ENCODE results near the gene CCDC191. TPM values are rescaled to one million over a fixed set of nuclear protein-coding genes. Genes with fewer than 3 reads are reported as not detected.
A peak's percentile ranks its signal among the peaks of the same experiment; 100 is the strongest.

Gene CCDC191
- total RNA-seq, 1 experiment from 2014 or later: 0.20 TPM

GRCh38 chr3:114033721-114034120 is 22.6 kb downstream of the CCDC191 start:
- Histone ChIP-seq H3K27me3 (no peaks in the 10 kb centered on the region), H3K36me3 (no peaks in the 10 kb centered on the region), H3K4me1 (no peaks in the 10 kb centered on the region), H3K4me3 (no peak overlapping the region), H3K9me3 (replicated peaks) (no peaks in the 10 kb centered on the region), H3K27ac (no peak overlapping the region)
- DNase-seq: no peak

GRCh38 chr3:114026331-114026730 is 30.0 kb downstream of the CCDC191 start:
- DNase-seq: no peak
- H3K4me3 ChIP-seq: no peak overlapping the region
- no peaks in the 10 kb centered on the region for H3K27me3 ChIP-seq
- no peak overlapping the region for H3K27ac ChIP-seq
- H3K36me3 ChIP-seq: no peaks in the 10 kb centered on the region
- no peaks in the 10 kb centered on the region for H3K9me3 ChIP-seq (replicated peaks)
- H3K4me1 ChIP-seq: no peaks in the 10 kb centered on the region

DNA sequence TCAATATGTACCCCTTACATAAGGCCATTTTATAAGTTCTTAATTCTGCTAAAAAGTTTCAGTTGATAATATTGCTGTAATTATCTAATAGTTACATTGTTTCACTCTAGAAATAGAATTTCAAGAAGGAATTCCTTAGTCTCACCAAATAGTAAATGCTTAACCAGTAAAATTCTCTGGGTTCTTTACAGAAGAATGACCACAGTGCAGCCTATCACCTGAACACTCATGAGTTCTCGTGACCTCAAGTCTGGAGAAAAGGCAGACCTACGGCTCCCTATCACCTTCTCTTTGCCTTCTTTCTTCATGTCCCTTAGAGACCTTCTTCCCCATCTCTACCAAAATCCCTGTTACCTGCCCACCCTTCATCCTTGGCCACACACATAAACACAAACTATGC is 30.9 kb downstream of the CCDC191 start:
- no peak for DNase-seq
- H3K4me1 ChIP-seq: no peaks in the 10 kb centered on the region
- H3K27me3 ChIP-seq: no peaks in the 10 kb centered on the region
- no peak overlapping the region for H3K27ac ChIP-seq
- no peak overlapping the region for H3K4me3 ChIP-seq
- H3K36me3 ChIP-seq: no peaks in the 10 kb centered on the region
- H3K9me3 ChIP-seq (replicated peaks): no peaks in the 10 kb centered on the region

- no peak for DNase-seq
- Histone ChIP-seq H3K27ac (no peak overlapping the region), H3K4me1 (no peaks in the 10 kb centered on the region), H3K9me3 (replicated peaks) (no peaks in the 10 kb centered on the region), H3K4me3 (no peak overlapping the region), H3K36me3 (no peaks in the 10 kb centered on the region), H3K27me3 (no peaks in the 10 kb centered on the region)
Observed at GRCh38 chr3:114022145-114022802, 34.1 kb downstream of the CCDC191 start.

GRCh38 chr3:114020907-114021306 is 35.4 kb downstream of the CCDC191 start:
- Histone ChIP-seq H3K27ac (no peak overlapping the region), H3K9me3 (replicated peaks) (no peaks in the 10 kb centered on the region), H3K4me1 (no peaks in the 10 kb centered on the region), H3K4me3 (no peak overlapping the region), H3K36me3 (no peaks in the 10 kb centered on the region), H3K27me3 (no peaks in the 10 kb centered on the region)
- no peak for DNase-seq

DNA sequence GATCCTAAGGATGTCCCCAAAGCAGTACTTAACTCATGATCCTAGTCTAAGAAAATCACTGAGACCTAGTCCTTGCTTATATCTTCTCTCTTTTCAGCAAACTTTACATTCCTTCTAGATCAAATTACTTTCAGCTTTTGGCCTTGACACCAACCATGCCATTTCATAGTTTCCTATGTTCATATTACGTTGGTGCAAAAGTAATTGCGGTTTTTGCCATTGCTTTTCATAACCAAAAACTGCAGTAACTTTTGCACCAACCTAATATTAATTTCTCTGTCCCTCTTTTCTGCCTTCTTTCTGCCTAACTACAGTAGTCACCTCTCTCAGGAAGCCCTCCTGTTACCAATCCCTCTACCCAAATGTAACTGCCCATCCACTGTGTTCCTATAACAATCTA is 36.8 kb downstream of the CCDC191 start:
- no peak for DNase-seq
- no peak overlapping the region for H3K27ac ChIP-seq
- no peaks in the 10 kb centered on the region for H3K4me1 ChIP-seq
- H3K36me3 ChIP-seq: no peaks in the 10 kb centered on the region
- H3K4me3 ChIP-seq: no peak overlapping the region
- H3K9me3 ChIP-seq (replicated peaks): no peaks in the 10 kb centered on the region
- no peaks in the 10 kb centered on the region for H3K27me3 ChIP-seq

GRCh38 chr3:114014211-114014610 is 42.1 kb downstream of the CCDC191 start:
- Histone ChIP-seq H3K4me1 (no peaks in the 10 kb centered on the region), H3K36me3 (no peaks in the 10 kb centered on the region), H3K27me3 (peaks cover 4% of the 10 kb centered on the region; the same call in 1 of the 2 replicates), H3K4me3 (no peak overlapping the region), H3K27ac (no peak overlapping the region), H3K9me3 (replicated peaks) (no peaks in the 10 kb centered on the region)
- no peak for DNase-seq

DNA sequence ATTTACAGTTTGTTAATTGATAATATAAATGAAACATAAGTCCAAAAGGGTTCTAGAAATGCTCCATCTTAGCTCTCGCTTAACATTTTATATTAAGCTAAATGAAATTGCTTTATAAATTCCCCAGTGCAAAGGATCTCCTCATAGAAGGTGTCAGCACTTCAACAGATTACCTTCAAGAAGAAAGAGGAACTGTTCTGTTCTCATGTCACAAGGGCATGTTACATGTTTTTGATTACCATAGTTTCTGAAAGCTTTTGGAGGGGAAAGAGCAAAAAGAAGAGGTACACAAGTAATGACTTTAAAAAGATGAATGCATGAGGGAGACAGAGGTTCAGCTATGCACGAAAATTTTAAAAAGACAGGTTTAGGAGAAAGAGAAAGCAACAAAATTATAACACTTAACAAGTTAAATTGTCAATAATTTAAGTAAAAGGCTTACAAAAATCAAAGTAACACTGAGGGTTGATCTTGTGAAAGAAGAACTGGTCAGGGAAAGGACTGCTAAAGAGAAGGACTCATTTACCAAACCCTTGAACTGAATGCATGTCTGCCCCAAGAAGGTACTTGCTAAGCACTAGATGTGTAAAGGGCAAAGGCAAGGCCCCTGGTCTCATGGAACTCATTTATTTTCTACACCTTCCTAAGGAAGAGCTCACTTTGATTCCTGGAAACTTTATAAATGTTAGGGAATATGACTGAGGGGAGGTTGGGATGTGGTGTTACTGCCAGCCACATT is 45.1 kb downstream of the CCDC191 start:
- Histone ChIP-seq H3K27ac (no peak overlapping the region), H3K4me1 (no peaks in the 10 kb centered on the region), H3K27me3 (peaks cover 4% of the 10 kb centered on the region; the same call in 1 of the 2 replicates), H3K36me3 (no peaks in the 10 kb centered on the region), H3K9me3 (replicated peaks) (no peaks in the 10 kb centered on the region), H3K4me3 (no peak overlapping the region)
- DNase-seq: no peak

- no peaks in the 10 kb centered on the region for H3K36me3 ChIP-seq
- DNase-seq: no peak
- no peak overlapping the region for H3K27ac ChIP-seq
- H3K4me3 ChIP-seq: no peak overlapping the region
- H3K9me3 ChIP-seq (replicated peaks): no peaks in the 10 kb centered on the region
- H3K27me3 ChIP-seq: no peaks in the 10 kb centered on the region
- H3K4me1 ChIP-seq: no peaks in the 10 kb centered on the region
Observed at GRCh38 chr3:114005481-114005880, 50.8 kb downstream of the CCDC191 start.

- Histone ChIP-seq H3K4me3 (no peak overlapping the region), H3K27ac (no peak overlapping the region), H3K9me3 (replicated peaks) (no peaks in the 10 kb centered on the region), H3K36me3 (no peaks in the 10 kb centered on the region), H3K4me1 (no peaks in the 10 kb centered on the region), H3K27me3 (no peaks in the 10 kb centered on the region)
- no peak for DNase-seq
Observed at GRCh38 chr3:113985541-113985940, 70.8 kb downstream of the CCDC191 start.

DNA sequence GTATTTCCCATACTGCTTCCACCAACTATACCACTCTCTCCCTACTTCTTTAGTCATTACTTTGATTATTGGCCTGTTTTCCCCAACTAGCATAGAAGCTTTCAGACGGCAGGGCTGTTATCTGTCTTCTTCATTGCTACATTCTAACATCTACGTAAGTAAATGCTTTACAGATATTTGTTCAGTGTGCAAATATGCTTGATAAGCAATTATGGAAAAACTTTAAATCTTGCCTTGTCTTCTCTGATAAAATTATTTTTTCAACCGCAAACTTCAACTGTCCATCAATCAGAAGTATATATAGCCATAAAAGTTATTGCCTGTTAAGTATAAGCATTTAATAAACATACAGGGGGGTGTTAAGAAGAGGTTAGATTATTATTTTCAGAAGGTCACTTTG is 72.8 kb downstream of the CCDC191 start:
- no peak overlapping the region for H3K27ac ChIP-seq
- no peak overlapping the region for H3K4me3 ChIP-seq
- no peaks in the 10 kb centered on the region for H3K27me3 ChIP-seq
- H3K9me3 ChIP-seq (replicated peaks): no peaks in the 10 kb centered on the region
- no peak for DNase-seq
- no peaks in the 10 kb centered on the region for H3K36me3 ChIP-seq
- H3K4me1 ChIP-seq: no peaks in the 10 kb centered on the region

GRCh38 chr3:113981803-113982202 is 74.5 kb downstream of the CCDC191 start:
- Histone ChIP-seq H3K4me1 (no peaks in the 10 kb centered on the region), H3K9me3 (replicated peaks) (no peaks in the 10 kb centered on the region), H3K27ac (no peak overlapping the region), H3K27me3 (no peaks in the 10 kb centered on the region), H3K36me3 (no peaks in the 10 kb centered on the region), H3K4me3 (no peak overlapping the region)
- no peak for DNase-seq

GRCh38 chr3:113979916-113980315 is 76.4 kb downstream of the CCDC191 start:
- DNase-seq: no peak

GRCh38 chr3:113977822-113978221 is 78.5 kb downstream of the CCDC191 start:
- no peaks in the 10 kb centered on the region for H3K4me1 ChIP-seq
- H3K27me3 ChIP-seq: no peaks in the 10 kb centered on the region
- H3K27ac ChIP-seq: no peak overlapping the region
- H3K9me3 ChIP-seq (replicated peaks): no peaks in the 10 kb centered on the region
- H3K36me3 ChIP-seq: no peaks in the 10 kb centered on the region
- H3K4me3 ChIP-seq: no peak overlapping the region
- DNase-seq: no peak

More at GRCh38 chr3:113979916-113980315, 76.4 kb downstream of the CCDC191 start:
- Histone ChIP-seq H3K4me3 (no peak overlapping the region), H3K4me1 (no peaks in the 10 kb centered on the region), H3K27me3 (no peaks in the 10 kb centered on the region), H3K9me3 (replicated peaks) (no peaks in the 10 kb centered on the region), H3K36me3 (no peaks in the 10 kb centered on the region), H3K27ac (no peak overlapping the region)

- H3K9me3 ChIP-seq (replicated peaks): no peaks in the 10 kb centered on the region
- H3K27ac ChIP-seq: no peak overlapping the region
- H3K4me3 ChIP-seq: no peak overlapping the region
- no peaks in the 10 kb centered on the region for H3K27me3 ChIP-seq
- no peaks in the 10 kb centered on the region for H3K36me3 ChIP-seq
- no peaks in the 10 kb centered on the region for H3K4me1 ChIP-seq
- peak in 1 of 2 experiments; percentile 10 for DNase-seq
Observed at GRCh38 chr3:113968986-113969385, 87.3 kb downstream of the CCDC191 start.

GRCh38 chr3:113966172-113966571 is 90.2 kb downstream of the CCDC191 start:
- Histone ChIP-seq H3K4me1 (no peaks in the 10 kb centered on the region), H3K27me3 (no peaks in the 10 kb centered on the region), H3K36me3 (no peaks in the 10 kb centered on the region), H3K9me3 (replicated peaks) (no peaks in the 10 kb centered on the region), H3K4me3 (no peak overlapping the region), H3K27ac (no peak overlapping the region)
- DNase-seq: no peak
